ENCODE data around the gene TTLL6.

Gene TTLL6

DNA sequence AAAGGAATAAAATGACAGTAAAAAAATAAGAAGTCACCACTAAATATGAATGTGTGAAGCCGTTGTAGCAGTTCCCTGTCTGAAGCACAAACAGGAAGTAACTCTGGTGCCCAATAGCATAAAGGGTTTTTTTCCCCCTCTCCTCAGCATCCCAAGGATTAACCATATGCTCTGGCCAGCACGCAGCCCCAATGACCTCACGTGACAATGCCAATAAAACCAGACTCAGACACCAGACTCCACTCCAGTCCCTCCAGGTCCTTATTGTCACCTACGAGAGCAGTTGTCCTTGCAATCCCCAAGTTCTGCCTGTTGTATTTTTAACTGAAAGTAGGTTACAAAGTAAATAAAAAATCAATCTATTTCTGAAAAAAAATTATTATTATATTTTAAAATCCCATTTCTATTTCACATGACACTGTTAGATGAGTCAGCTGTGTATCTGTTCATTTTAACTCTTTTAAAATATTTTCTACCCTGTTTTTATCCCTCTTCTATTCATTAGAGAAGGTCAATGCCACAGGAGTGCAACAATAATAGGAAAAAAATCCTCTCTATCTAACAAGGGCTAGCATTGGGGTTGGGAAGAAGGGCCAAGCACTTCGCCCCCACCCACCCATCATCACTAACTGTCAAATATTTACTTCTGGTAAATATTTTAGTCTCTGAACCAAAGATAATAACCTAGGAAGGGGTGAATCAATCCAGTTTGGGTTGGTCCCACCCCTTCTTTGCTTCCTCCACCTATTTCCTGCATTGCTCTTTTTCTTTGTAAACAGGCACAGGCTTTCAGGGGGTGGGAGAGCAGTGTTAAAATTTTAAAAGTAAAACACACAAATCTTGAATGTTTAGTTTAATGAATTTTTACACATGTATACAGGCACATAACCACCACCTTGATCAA lies 101.3 kb downstream of the TTLL6 start:
- TF ChIP-seq SUZ12 (IDR thresholded peaks at IDR 0.05; ENCODE audit: extremely low read depth, insufficient read depth, insufficient read length) (no peak), ZNF274 (IDR thresholded peaks at IDR 0.05; ENCODE audit: low read depth, low read length) (no peak), YY1 (IDR thresholded peaks at IDR 0.05; ENCODE audit: insufficient read depth, insufficient read length) (no peak)
- peaks cover 17% of the 10 kb centered on the region for H3K4me1 ChIP-seq (ENCODE audit: insufficient read depth, insufficient read length)
- DNase-seq (ENCODE audit: low read depth, low spot score) = no peak
- H3K4me3 ChIP-seq (ENCODE audit: insufficient read length, low read depth) = no peak overlapping the region
- H3K27me3 ChIP-seq (ENCODE audit: insufficient read depth, insufficient read length) = peaks cover 56% of the 10 kb centered on the region
- H3K9ac ChIP-seq (ENCODE audit: insufficient read length, low read depth) = no peak overlapping the region
- H3K36me3 ChIP-seq (ENCODE audit: insufficient read depth, insufficient read length, low read length) = no peaks in the 10 kb centered on the region
- H3K9me3 ChIP-seq (ENCODE audit: insufficient read depth, low read length) = no peaks in the 10 kb centered on the region
